Left kidney (tissue), 2 donors: ENCODE measurements around the gene EPS8L2. TPM values are rescaled to one million over a fixed set of nuclear protein-coding genes. Genes with fewer than 3 reads are reported as not detected.
"Not testable (repeated sequence)": the region's sequence is repeated elsewhere in the genome, so short reads cannot be mapped to it uniquely, and the experiment has no call there.

Experiments
- DNase-seq: peaks from one replicate; pipeline ENCODE4 v3.0.0-alpha.2; 2013
- polyA plus RNA-seq: library from polyadenylated mRNA; unstranded; fragments of 120-200 nt; gene quantifications from one replicate; pipeline ENCODE4 v1.2.1, GENCODE V29; 2013; ENCODE audit not compliant: insufficient read length

EPS8L2 gene
- polyA plus RNA-seq, 1 donor, result 115 TPM

DNA sequence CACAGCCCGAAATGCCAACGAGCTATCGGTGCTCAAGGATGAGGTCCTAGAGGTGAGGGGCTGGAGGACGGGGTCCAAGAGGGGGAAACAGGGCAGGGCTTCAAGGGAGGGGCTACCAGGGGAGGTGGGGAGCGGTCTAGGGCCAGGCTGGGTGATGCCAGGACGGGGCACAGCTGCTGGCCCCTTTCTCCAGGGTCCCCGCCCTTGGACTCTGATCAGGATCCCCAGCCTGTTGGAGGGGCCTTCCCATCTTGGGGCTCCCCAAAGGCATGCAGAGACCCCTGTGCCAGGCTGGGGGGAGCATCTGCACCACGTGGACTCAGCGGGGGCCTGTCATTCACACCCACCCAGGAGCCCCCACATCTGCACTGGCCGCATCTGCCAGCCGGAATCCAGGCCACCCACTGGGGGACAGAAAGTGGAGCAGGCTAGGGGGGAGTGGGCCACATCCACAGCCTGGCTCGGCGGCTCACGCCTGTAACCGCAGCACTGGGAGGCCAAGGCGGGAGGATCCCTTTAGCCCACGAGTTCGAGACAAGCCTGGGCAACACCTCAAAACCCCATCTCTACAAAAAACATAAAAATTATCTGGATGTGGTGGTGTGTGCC is 18.9 kb downstream of the EPS8L2 start:
- no peak for DNase-seq

DNA sequence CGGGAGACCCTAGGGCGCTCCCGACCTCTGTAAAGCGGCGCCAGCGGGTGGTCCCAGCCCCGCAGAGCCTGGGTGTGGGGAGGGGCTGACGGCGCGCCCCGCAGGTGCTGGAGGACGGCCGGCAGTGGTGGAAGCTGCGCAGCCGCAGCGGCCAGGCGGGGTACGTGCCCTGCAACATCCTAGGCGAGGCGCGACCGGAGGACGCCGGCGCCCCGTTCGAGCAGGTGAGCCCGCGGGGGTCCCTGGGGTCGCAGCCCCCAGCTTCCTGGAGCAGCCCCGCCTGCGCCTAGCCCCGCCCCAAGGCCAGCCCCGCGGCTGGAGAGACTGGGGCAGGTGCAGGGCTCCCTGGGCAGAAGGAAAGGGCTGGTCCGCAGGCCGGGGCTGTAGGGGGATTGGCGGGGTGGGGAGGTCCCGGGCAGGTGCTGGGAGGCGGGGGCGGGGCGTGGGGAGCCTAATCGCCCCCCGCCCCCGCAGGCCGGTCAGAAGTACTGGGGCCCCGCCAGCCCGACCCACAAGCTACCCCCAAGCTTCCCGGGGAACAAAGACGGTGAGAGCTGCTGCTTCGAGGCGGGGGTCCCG is 19.7 kb downstream of the EPS8L2 start:
- no peak for DNase-seq

DNA sequence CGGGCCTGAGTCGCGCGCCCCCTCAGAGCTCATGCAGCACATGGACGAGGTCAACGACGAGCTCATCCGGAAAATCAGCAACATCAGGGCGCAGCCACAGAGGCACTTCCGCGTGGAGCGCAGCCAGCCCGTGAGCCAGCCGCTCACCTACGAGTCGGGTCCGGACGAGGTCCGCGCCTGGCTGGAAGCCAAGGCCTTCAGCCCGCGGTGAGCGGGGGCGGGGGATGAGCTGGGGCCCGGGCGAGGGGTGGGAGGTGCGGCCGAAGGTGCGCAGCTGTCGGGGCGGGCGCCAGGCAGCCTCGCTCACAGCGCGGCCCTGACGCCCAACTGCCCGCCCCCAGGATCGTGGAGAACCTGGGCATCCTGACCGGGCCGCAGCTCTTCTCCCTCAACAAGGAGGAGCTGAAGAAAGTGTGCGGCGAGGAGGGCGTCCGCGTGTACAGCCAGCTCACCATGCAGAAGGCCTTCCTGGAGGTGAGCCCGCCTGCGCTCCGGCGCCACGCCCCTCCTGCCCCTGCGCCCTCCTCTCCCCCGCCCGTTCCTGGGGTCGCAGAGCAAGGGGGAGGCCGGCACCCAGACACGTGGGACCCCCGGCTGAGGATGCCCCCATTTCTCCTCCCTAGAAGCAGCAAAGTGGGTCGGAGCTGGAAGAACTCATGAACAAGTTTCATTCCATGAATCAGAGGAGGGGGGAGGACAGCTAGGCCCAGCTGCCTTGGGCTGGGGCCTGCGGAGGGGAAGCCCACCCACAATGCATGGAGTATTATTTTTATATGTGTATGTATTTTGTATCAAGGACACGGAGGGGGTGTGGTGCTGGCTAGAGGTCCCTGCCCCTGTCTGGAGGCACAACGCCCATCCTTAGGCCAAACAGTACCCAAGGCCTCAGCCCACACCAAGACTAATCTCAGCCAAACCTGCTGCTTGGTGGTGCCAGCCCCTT is 20.5 kb downstream of the EPS8L2 start:
- no peak for DNase-seq

DNA sequence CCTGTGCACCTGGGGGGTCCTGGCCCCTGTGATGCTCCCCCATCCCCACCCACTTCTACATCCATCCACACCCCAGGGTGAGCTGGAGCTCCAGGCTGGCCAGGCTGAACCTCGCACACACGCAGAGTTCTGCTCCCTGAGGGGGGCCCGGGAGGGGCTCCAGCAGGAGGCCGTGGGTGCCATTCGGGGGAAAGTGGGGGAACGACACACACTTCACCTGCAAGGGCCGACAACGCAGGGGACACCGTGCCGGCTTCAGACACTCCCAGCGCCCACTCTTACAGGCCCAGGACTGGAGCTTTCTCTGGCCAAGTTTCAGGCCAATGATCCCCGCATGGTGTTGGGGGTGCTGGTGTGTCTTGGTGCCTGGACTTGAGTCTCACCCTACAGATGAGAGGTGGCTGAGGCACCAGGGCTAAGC is 21.3 kb downstream of the EPS8L2 start:
- DNase-seq, result no peak

DNA sequence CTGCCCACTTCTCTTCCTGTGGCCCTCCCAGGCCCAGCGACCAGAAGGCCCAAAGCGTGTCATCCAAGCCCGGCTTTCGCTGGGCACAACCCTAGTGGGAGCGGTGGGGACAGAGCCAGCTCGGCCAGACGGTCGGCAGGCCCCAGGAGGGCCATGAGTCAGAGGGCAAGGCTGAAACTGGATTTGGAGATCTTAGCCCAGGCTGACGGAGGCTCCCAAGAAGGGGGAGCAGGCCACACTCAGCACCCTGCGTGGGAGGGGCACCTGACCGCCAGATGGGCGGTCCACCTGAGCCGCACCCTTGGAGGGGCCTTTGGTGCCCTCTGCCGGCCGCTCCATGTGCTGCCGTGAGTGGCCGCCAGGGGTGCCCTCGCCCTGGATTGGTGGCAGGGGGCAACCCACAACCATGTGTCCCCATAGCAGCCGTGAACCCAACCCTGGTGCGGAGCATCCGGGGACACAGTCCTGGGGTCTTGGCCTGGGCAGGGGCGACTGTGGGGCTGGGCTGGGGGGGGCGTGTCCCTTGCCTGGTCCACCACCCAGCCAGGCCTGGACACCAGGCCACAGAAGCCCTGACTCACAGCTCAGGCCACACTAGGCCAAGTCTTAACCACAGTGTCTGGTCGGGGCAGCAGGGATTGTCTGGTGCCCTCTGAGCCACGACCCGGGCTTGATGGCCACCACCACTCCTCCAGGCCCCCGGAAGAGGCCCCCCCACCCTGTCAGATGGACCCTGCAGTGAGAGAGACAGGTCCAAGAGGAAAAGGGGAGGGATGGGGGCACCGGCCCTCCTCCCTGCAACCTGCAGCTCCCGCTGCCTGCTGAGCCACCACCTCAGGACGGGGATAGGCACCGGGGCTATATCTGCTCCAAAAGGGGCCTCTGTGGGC is 22.1 kb downstream of the EPS8L2 start:
- peak; percentile 77 for DNase-seq

DNA sequence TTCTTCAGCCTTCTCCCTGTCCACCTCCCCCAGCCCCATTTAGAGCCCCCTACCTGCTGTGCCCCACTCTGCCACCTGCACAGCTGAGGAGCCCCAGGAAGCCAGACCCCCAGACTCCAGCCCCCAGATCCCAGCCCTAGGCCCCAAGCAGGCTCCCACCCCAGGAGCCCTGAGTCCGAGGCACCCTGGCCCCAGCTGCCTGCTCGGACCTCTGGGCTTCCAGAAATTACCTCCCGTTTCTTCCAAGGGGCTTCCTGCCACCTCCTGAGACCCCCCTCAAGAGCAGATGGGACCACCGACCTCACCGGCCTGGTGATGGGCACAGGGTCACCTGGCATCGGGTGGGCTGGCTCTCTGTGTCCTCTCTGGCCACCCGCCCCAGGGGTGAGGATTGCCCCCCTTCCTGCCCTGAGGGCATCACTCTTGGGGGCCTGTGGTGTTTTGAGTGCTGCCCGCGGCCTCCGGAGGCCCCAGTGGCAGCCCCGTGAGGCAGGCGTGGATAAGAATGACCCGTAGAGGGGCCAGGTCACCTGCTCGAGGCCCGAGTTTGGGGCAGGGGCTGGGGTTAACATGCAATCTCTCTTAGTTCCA is 23.0 kb downstream of the EPS8L2 start:
- DNase-seq, result no peak

GRCh38 chr11:729492-730074 is 23.6 kb downstream of the EPS8L2 start:
- DNase-seq, result no peak

GRCh38 chr11:733072-733471 is 27.0 kb downstream of the EPS8L2 start:
- DNase-seq, result no peak

GRCh38 chr11:734541-734940 is 28.5 kb downstream of the EPS8L2 start:
- DNase-seq, result not testable (repeated sequence)

DNA sequence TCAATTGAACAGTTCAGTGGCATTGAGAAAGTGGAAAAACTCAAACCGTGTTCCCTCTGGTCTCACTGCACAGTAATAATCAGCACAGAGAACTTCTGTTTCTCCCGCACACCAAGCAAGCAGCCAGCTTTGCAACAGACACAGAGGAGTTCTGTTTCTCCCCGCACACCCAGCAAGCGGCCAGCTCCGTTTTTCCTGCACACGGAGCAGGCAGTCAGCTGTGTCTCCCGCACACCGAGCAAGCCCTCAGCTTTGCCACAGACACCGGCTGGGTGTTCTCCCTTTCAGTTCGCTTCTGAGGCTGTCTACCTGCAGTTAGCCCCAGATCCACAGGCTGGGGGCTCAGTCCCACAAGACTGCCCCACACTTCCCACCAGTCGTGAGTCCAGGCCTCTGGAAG is 31.3 kb downstream of the EPS8L2 start:
- DNase-seq, result no peak

GRCh38 chr11:737899-738298 is 31.9 kb downstream of the EPS8L2 start:
- not testable (repeated sequence) for DNase-seq

DNA sequence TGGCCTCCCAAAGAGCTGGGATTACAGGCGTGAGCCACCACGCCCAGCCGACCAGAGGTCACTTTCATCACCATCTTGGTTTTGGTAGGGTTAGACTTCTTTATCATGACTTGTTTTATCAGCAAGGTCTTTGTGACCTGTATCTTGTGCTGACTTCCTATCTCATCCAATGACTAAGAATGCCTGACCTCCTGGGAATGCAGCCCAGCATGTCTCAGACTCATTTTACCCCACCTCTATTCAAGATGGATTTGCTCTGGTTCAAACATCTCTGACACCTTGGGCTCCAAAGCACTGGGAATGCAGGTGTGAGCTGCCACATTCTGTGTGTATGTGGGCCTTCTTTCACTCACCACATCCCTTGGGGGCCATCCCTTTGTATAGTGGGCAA is 36.1 kb downstream of the EPS8L2 start:
- no peak for DNase-seq

DNA sequence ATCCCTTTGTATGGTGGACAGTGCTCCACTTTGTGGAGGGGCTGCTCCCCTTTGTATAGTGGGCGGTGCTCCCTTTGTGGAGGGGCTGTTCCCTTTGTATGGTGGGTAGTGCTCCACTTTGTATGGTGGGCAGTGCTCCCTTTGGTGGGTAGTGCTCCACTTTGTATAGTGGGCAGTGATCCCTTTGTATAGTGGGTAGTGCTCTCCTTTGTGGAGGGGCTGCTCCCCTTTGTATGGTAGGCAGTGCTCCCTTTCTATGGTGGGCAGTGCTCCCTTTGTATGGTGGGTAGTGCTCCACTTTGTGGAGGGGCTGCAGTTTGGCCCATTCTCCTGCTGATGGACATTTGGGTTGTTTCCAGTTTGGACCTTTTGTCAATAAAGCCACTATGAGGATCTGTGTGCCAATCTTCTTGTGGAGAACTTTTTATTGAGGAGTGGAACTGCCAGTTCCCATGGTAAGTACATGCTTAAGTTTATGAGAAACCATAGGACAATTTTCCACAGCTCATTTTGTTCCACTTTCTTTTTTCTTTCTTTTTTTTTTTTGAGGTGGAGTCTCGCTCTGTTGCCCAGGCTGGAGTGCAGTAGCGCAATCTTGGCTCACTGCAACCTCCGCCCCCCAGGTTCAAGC is 36.7 kb downstream of the EPS8L2 start:
- no peak for DNase-seq

- no peak for DNase-seq
These were observed 39.4 kb downstream of the EPS8L2 start for GRCh38 chr11:745428-745827.

DNA sequence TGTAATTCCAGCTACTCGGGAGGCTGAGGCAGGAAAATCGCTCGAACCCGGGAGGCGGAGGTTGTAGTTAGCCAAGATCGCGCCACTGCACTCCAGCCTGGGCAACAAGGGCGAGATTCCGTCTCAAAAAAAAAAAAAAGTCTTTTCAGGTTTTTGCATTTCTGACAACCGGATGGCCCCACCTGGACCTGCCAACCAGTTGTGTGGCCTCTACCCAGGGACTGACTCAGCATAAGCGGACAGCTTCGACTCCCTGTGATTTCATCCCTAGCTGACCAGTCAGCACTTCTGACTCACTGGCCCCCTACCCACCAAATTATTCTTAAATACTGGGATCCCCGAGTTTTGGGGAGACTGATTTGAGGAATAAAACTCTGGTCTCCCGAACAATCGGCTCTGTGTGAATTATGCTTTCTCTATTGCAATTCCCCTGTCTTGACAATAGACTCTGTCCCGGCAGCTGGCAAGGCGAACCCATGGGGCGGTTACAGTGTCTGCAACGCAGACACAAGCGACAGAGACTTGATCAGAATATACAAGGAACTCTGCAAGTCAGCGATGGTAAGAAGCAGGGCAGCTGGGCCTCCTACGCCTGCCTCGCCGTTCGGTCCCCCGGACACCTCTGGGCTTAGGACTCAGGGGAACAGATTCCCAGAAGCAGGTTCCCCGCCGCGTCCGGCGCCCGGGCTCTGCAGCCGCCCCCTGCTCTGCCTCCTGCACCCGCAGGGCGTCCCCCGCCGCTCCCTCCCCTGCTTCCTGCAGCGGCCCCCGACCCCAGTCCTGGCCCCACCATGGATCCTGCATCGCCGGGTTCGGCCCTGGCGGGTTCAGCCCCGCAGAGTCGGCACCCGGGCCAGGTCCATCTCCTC is 40.5 kb downstream of the EPS8L2 start:
- no peak for DNase-seq

DNA sequence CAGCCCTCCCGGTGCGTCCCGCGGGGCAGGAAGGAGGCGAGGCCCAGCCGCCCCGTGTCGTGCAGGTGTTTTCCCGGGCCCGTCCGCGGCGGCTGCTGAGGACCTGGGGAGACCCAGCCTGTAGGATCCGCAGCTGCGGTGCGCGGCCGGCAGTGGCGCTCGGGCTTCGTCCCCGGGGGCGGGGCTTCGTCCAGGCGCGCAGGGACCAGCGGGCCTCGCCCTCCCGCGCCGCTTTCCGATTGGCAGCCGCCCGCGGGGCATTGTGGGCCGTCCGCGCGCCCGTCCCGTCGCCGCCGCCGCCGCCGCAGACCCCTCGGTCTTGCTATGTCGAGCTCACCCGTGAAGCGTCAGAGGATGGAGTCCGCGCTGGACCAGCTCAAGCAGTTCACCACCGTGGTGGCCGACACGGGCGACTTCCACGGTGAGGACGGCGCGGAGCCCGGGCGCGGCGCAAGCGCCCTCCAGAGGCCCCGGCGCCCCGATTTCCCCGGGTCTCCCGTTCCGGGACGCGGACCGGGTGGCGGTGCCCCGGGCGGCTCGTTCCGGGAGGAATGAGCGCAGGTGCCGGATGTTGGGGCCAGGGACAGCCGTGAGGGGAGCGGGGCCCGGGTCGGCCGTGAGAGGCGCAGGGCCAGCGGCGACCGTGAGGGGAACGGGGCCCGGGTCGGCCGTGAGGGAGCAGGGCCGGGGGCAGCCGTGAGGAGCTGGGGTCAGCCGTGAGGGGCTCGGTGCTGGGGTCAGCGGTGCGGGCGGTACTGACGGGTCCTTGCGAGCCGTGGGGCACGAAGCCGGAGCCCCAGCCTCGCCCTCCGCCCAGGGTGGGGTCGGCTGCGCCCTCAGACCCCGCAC is 41.4 kb downstream of the EPS8L2 start, which contains the start of gene TALDO1:
Gene TALDO1, plus strand, starts transcription at position 307 of the 849 bp plus-strand sequence. Its CDS starts 18 bp downstream, at position 325.
- DNase-seq, result peak; percentile 88

DNA sequence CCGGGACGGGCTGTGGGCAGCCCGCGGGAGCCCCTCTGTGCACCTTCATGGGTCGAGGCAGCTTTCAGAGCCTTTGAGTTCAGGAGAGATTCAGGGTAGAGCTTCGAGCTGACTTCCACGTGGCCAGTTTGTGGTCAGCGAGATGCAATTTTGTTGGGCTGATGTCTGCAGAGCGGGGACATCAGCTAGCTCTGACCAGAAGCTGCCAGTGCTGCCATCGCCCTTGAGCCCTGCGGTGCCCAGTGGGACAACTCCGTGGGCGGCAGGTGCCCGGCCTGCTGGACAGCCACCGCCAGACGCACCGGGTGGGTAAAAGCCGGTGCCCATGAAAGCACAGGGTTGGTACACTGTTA is 42.0 kb downstream of the EPS8L2 start:
- DNase-seq, result no peak

DNA sequence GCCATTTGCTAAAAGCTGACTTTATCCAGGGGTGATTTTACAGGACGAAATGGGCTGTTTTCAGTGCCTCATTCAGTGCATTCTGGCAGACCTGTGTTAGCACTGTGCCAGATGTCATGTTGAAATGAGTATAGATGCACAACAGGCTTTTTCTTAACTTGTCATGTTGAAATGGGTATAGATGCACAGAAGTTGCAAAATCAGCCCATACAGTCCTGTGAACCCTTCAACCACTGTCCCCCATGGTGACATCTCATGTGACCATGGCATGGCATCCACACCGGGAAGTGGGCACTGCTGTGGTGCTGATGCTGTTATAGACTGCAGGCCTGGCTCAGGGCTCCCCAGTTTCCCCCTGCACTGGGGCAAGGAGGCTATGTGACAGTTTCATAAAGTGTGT is 43.7 kb downstream of the EPS8L2 start:
- no peak for DNase-seq

DNA sequence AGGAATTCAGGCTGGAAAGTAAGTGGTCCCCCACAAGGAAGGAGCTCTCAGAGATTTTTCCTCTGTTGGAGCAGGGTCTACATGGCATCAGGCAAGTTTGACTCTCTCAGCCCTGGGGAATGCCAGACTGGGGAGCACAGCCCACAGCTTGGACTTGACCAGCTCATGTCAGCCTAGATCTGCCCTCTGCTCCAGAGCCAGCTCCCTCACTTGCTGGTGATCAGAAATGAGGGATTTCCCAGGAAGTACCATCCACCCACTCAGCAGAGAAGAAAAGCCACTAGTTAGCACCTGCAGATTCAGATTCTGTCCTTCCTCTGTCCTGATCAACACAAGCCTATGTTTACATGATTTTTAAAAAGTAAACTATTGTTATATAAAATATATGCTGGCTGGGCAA is 54.2 kb downstream of the EPS8L2 start:
- no peak for DNase-seq
